DMS153 treated with DMSO at 0.1 percent for 48 hours (cell line): Measurements from ENCODE around the gene XYLT1.
"Not testable (repeated sequence)": the region's sequence is repeated elsewhere in the genome, so short reads cannot be mapped to it uniquely, and the experiment has no call there.

Experiments used
- DNase-seq: peaks from one replicate; lab custom pipeline; 2025; ENCODE audit not compliant: unreplicated experiment; lab: John Stamatoyannopoulos, UW

The XYLT1 gene, protein sequence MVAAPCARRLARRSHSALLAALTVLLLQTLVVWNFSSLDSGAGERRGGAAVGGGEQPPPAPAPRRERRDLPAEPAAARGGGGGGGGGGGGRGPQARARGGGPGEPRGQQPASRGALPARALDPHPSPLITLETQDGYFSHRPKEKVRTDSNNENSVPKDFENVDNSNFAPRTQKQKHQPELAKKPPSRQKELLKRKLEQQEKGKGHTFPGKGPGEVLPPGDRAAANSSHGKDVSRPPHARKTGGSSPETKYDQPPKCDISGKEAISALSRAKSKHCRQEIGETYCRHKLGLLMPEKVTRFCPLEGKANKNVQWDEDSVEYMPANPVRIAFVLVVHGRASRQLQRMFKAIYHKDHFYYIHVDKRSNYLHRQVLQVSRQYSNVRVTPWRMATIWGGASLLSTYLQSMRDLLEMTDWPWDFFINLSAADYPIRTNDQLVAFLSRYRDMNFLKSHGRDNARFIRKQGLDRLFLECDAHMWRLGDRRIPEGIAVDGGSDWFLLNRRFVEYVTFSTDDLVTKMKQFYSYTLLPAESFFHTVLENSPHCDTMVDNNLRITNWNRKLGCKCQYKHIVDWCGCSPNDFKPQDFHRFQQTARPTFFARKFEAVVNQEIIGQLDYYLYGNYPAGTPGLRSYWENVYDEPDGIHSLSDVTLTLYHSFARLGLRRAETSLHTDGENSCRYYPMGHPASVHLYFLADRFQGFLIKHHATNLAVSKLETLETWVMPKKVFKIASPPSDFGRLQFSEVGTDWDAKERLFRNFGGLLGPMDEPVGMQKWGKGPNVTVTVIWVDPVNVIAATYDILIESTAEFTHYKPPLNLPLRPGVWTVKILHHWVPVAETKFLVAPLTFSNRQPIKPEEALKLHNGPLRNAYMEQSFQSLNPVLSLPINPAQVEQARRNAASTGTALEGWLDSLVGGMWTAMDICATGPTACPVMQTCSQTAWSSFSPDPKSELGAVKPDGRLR

DNA sequence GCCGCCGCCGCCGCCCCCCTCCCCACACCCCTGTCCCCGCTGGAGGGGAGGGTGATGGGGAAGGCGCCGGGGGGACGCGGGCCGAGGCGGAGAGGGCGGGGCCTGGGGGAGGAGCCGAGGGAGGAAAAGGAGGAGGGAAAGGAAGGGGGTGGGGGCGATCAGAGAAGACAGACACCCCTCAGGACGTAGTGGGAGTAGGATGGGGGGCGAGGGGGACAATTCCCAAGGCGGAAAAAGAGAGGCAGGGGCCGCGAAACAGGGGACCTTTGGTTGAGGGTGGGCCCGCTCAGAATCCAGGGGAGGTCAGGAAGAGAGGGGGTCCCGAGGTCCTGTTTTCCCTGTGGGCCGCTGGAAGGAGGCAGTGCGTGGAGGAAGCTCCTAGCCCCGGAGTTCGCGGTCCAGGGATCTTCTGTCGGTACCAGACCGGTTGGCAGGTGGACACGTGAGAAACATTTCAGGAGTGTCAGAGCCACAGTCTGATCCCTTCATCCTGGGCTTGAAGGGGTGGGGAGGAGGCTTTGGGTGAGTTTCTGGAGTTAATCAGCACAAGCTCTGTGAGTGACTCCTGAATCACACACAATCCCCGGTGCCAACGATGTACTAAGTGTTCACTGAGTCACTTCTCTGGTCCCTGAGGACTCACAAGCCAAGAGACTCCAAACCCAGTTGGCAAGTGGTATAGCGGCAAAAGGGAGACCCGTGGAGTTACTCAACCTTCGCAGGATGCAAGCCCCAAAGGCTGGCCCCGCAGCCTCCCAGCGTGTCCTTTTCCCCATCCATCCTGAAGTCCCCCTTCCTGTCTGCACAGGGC is at the start of gene XYLT1:
TSS of gene XYLT1 (minus strand) at position 53 of the 811 bp plus-strand sequence. CDS start 164 bp downstream, outside the sequence.
- no peak for DNase-seq

DNA sequence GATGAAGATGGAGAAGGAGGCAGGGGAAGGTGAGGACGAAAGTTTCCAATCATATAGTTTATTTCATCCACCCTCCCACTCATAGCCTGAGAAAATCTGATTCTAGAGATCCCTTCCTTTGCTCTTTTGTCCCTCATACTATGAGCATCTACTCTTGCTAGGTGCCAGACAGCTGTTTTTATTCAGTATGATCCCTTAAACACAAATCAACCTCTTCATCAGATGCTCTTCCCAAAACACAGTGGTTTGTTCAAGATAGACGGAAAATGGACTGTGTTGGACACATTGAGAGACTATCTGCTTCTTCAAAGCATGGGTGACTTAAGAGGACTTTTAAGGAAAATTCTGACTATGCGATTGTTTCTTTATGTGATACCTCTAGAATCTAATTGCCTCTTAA is 49.4 kb upstream of the XYLT1 start:
- DNase-seq = no peak

DNA sequence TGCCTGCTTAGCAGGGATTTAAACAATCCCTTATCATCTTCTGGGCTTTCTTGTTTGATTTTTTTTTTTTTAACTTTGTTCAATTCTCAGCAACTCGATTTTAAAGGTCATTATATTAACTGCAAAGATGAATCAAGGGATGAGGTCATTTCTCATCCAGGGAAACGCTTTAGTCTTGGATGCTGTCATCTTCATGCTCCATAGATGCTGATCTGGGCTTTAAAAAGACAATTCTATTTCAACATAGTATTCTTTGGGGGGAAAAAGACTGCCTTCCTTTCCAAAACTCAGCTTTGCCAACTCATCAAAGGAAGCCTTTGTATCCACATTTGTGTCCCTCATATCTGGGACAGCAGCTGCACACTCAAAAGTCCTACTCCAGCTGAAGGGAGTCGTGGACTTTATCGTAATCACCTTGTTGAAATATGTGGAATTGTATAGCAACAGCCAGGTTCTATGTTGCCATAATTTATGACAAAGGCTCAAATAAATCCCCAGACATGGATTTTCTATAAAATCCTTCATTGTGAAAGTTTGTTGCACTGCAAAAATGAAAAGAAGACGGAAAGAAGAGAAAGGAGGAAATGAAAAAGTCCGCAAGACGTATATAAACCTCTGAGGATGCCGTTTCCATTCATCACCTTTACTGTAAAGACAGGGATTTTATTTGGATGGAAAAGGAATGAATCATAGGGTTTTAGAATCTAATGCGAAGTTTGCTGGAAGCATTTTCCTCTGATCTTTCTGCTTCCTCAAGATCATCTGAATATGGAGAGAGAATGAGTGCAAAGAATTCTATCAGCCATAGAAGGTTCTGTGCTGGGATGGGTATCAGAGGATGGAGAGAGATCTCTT is 48.6 kb upstream of the XYLT1 start:
- no peak for DNase-seq

DNA sequence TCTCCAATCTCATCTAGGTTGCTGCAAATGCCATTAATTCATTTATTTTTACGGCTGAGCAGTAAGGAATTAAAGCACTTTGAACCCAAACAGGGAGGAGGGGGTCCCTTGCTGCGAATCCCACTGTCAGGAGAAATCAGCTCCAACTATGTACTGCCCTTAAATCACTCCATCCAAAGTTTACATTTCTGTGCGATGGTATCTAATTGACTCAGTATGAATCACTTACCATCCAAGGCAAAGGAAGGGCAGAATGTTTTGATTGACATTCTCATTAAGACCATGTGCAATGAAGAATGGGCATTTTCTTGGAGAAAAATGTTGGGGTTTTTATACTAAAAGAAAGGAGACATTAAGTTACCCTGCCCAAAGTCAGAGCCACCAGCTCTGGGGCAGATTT is 47.7 kb upstream of the XYLT1 start:
- no peak for DNase-seq

DNA sequence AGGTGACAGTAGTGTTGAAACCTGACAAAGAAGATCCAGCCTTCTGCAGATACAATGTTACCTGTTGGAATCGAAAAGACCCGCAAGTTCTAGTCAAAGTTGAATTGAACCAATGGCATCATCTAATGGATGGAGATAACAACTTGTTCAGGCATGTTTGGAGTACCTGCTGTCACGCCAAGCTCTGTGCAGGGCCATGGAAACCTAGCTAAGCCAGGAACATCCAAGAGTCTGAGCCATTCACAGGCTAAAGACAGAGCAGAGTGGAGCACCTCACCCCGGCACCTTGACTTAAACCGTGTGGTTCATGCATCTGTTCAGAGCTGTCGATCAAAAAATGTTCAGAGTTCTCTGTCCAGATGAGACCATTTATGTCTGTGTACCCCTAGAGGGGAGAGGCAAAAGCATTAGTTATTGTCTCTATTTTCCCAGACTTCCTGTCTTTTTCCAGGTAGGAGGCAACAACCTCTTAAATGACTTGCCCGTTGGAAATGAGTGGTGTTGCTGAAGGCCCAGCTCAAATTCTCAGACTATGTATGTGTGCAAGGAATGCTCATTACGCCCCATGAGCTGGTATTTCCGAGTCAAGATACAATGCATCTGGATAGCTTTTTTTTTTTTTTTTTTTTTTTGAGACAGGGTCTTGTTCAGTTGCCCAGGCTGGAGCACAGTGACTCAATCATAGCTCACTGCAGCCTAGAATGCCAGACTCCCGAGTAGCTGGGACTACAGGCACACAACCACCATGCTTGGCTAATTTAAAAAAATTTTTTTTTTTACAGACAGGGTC is 44.9 kb upstream of the XYLT1 start:
- DNase-seq = no peak

DNA sequence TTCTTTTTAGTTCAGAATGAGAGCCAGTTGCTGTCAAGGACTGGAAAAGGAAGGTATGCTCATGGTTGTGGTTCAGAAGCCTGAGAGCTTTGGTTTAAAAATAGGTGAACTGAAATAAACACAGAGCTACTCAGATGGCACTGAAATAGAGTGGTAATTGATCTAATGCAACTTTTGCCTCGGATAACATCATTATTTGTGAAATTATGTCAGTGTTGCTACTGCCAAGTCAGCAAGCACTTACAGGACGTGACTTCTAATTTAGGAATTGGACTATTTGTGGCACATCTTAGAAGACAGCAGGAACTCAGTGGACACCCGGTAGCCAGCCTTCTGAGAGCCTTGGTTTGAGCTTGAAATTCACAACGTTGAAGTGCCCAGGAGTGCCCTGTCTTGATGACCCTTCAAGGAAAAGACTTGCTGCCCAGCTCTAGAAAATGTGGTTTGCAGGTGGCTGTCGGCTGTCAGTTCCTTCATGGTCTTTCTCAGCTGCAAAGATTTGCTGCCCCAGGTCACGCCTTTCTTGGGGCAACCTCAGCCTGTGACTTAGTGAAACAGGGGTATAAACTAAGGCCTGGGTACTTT is 42.0 kb upstream of the XYLT1 start:
- DNase-seq = no peak

DNA sequence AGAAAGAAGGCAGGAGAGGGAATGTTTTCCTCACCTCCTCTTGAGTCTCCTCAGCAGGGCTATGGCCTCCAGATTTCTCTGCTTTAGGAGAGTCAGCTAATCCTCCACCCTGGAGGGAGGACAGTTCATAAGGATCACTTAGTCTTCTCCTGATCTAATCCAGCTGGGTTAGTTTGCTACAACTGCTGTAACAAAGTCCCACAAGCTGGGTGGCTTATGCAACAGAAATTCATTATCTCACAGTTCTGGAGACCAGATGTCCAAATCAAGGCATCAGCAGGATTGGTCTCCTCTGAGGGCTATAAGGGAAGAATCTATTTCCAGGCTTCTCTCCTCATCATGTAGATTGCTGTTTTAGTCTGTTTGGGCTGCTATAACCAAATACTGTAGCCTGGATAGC is 40.6 kb upstream of the XYLT1 start:
- DNase-seq = no peak

DNA sequence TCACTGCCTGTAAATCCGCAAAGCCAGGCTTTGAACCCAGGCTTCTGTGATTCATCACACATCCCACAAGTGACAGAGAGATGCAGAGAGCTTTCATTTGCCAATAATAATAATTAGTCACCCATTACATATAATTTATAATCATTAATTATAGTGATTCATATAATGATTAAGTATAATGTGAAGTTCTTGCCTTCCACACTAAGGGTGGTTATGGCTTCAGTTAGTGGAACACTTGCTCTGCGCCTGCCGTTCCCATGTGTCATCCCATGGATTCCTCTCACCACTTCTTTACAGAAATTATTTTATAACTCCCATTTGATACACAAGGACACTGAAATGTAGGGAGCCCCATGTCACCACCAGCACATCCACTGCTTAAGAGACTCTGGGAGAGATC is 39.8 kb upstream of the XYLT1 start:
- no peak for DNase-seq

DNA sequence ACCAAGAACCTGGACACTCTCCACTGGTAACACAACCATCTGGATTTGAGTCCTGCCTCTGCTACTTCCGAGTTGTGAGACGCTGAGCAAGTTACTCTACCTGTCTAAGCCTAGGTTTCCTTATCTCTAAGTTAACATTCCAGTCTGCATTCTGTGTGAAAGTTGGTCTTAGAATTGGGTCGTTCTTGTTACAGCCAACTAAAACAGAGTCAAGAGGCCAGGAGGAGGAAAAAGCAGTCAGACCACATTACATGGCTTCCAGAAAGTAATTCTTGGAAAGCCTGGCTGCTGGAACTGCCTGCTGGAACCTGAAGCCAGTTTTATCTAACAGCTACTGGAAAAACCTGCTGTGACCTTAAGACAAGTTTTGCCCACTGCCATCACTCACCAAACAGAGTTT is 38.4 kb upstream of the XYLT1 start:
- no peak for DNase-seq

DNA sequence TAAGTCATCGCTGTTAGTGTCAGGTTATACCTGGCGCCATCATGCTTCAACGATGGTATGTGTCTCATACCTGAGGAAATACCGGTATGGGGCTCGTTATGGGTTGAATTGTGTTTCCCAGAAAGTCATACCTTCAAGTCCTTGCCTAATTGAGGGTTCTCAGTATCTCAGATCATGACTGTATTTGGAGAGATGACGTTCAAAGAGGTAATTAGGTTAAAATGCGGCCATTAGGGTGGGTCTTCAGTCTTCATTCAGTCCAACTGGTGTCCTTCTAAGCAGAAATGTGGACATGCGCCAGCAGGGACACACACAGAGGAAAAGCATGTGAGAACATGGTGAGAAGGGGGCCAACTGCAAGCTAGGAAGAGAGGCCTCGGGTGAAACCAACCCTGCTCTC is 37.5 kb upstream of the XYLT1 start:
- DNase-seq = no peak

DNA sequence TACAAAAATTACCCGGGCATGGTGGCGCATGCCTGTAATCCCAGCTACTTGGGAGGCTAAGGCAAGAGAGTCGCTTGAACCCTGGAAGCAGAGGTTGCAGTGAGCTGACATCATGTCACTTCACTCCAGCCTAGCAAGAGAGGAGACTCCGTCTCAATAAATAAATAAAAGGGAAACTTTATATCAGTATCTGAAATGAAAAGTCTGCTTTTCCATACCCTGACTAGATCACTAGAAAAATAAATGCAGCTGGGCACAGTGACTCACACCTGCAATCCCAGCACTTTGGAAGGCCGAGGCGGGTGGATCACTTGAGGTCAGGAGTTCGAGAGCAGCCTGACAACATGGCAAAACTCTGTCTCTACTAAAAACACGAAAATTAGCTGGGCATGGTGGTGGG is 36.8 kb upstream of the XYLT1 start:
- not testable (repeated sequence) for DNase-seq

DNA sequence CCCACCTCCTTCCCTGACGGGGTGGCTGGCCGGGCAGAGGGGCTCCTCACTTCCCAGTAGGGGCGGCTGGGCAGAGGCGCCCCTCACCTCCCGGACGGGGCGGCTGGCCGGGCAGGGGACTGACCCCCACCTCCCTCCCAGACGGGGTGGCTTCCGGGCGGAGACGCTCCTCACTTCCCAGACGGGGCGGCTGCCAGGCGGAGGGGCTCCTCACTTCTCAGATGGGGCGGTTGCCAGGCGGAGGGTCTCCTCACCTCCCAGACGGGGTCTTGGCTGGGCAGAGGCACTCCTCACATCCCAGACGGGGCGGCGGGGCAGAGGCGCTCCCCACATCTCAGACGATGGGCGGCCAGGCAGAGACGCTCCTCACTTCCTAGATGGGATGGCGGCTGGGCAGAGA is 35.1 kb upstream of the XYLT1 start:
- not testable (repeated sequence) for DNase-seq

DNA sequence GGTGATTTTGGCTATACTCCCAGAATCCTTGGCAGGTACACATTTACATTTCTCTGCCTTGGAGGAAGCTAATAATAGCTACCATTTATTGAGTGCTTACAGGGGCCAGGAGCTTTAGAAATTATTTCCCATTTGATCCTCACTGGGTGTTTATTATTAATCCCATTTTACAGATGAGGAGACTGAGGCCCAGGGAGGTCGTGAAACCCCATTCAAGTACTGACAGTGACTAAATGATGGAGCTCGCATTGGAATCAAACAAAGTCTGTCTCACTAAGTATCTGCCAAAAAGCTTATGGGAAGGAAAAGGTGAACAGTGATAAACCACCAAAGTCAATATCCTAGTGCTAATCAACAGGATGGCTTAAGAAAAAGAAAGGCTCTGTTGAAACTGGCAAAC is 33.3 kb upstream of the XYLT1 start:
- no peak for DNase-seq

DNA sequence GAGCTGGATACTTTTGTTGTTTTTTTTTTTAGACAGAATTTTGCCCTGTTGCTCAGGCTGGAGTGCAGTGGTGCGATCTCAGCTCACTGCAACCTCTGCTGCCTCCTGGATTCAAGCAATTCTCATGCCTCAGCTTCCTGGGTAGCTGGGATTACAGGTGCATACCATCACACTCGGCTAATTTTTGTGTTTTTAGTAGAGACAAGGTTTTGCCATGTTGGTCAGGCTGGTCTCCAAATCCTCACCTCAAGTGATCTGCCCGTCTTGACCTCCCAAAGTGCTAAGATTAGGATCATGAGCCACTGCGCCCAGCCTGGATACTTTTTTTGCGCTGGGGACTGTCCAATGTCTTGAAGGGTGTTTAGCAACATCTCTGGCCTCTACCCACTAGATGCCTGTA is 32.6 kb upstream of the XYLT1 start:
- DNase-seq = no peak

DNA sequence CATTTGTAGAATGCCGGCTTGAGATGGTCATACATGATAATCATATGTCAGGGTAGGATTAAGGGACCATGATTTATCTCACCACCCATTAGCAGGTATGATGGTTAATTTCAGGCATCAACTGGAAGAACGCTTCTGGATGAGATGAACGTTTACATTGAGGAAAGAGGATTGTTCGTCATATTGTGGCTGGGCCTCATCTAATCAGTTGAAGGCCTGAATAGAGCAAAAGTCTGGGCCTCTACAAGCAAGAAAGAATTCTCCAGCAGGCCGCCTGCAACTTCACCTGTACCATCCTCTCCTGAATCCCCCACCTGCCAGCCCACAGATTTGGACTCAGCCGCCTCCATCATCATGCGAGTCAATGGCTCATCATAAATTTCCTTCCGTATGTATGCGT is 30.6 kb upstream of the XYLT1 start:
- no peak for DNase-seq

DNA sequence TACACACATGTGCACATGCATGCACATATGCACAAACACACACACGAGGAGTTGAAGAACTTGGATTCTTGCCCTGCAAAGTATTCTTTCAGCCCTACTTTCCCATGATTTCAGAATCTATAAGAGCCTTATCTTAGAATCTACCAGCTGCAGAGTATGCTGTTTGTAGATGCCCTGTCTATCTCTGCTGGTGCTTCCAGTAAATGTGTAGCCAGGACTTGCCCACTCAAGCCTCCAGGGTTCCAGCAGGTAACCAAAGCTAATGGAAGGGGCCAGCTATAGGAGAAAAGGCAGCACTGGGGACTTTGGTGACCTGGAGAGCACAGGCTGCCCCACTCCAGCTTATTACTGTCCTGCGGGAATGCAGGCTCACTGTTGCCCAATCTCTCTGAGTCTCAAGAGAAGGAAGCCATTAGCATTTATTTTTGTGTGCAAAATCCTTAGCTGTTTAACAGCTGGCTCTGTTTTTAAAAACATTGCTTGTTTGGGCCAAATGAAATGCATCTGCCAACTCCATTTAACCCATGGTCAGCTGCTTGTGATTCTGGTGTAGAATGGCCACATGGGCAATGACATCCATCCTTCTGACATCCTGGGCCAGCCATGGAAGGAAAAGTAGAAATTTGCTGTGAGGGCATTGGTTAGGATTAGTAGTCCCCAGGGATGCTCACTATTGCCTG is 28.6 kb upstream of the XYLT1 start:
- DNase-seq = no peak

DNA sequence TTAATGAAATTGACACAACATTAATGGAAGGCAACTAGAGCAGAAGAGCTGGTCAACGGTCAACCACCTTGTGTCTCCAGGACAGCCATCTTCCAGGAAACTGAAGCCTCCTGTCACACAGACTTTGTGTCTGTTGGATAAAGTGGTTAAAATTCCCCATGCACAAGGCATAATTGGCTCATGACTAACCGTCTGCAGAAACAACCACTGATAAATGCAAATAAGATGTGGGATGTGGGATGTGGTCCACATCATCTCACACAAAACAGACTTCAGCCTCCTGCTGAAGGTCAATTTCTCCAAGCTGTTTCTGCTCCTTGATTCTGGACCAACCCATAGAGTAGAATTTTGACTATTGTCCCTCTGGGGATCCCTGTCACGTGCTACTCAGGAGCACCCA is 26.9 kb upstream of the XYLT1 start:
- no peak for DNase-seq

DNA sequence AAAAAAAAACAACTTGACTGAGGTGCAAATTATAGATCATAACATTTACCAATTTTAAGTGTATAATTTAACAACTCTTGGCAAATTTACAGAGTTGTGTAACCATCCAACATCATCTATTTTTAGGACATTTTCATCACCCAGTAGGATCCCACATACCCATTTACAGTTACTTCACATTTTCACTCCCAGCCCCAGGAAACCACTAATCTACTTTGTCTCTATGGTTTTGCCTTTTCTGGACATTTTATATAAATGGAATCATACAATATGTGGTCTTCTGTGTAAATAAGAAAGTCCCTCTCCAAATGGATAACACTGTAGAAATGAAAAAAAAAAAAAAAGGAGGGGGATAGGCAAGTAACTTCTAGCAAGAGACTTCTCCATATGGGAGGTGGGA is 26.1 kb upstream of the XYLT1 start:
- no peak for DNase-seq

DNA sequence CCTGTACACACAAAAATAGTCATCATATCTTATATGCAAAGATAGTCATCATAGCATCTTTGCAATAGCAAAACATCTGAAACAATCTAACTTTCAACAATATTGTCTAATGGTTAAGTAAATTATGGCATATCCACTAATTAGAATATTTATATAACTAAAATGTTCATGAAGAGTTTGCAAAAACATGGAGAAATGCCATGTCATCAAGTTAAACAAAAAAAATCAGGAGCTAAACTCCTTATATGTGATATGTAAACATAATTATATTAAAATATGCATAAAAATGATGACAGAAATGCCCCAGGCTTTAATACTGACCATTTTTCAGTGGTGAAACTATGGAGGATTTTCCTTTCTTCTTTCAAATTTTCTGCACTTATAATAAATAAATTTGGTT is 22.3 kb upstream of the XYLT1 start:
- DNase-seq = no peak
